Testis (tissue), 2 donors: ENCODE measurements around the gene CLEC5A.

Source experiments
- POLR2A ChIP-seq: fragments of 450-650 bp; IDR thresholded peaks from one replicate; pipeline ENCODE4 v1.6.1; 2017; ENCODE audit warnings: antibody characterized with exemption, mild to moderate bottlenecking, moderate library complexity
- TF ChIP-seq, protein P1 (sequence below), 3 experiments: fragments of 450-650 bp in 2 of 3; fragments of 200-600 bp in 1 of 3; sonication (generic) in 1 of 3; IDR thresholded peaks; one replicate each; pipeline ENCODE4 v1.5.1; 2016 to 2019; ENCODE audit warnings: antibody characterized with exemption in 3 of 3, mild to moderate bottlenecking in 2 of 3, moderate library complexity in 1 of 3

DNA sequence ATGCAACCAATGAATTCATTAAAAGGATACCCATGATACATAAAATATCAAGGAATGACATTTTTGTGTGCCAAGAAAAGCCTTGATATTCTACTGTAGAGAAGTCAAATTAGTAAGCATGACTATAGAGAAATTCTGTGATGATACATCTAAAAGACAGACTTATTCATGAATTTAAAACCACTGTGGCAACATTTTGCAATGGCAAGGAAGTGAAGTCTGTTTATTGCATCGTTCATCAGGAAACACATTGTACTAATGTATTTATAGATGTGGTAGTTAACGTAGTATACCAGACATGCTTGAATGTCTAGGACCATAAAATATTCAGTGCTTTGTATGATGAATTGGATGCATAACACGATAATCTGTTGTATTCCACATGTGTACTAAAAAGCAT, 9.3 kb upstream of the CLEC5A start:
- TF ChIP-seq, protein P1, sequence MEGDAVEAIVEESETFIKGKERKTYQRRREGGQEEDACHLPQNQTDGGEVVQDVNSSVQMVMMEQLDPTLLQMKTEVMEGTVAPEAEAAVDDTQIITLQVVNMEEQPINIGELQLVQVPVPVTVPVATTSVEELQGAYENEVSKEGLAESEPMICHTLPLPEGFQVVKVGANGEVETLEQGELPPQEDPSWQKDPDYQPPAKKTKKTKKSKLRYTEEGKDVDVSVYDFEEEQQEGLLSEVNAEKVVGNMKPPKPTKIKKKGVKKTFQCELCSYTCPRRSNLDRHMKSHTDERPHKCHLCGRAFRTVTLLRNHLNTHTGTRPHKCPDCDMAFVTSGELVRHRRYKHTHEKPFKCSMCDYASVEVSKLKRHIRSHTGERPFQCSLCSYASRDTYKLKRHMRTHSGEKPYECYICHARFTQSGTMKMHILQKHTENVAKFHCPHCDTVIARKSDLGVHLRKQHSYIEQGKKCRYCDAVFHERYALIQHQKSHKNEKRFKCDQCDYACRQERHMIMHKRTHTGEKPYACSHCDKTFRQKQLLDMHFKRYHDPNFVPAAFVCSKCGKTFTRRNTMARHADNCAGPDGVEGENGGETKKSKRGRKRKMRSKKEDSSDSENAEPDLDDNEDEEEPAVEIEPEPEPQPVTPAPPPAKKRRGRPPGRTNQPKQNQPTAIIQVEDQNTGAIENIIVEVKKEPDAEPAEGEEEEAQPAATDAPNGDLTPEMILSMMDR (IDR thresholded peaks at IDR 0.05), result no peak
- no peak for TF ChIP-seq POLR2A
